ENCODE data around the gene TNC.

TNC gene

DNA sequence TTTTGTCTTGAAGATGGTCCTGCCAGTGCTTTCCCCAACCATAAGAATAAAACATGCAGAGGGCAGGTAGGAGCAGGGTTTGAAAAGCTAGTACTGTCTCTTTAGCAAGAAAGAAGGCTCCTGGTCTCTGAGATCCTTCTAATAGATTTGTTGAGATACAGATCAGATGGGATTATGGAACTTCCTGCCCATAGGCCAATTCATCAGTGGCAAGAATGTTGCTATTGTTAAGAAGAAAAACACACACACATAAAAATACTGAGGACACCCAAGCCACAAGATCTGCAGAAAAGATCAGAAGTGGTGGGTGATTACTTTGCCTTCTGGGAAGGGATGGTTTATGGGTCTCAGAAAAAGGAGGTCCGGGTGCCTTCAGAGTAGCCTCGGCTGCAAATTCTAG is 59.8 kb downstream of the TNC start:
- in situ Hi-C loops (cut with MboI; ENCODE audit: low sequenced_read_pairs), result no loop called here

- in situ Hi-C loops (cut with MboI; ENCODE audit: low sequenced_read_pairs), result no loop called here
These were observed 60.4 kb downstream of the TNC start for GRCh38 chr9:115057559-115057958.

- in situ Hi-C loops (cut with MboI; ENCODE audit: low sequenced_read_pairs), result no loop called here
These were observed 67.9 kb downstream of the TNC start for GRCh38 chr9:115050002-115050490.

DNA sequence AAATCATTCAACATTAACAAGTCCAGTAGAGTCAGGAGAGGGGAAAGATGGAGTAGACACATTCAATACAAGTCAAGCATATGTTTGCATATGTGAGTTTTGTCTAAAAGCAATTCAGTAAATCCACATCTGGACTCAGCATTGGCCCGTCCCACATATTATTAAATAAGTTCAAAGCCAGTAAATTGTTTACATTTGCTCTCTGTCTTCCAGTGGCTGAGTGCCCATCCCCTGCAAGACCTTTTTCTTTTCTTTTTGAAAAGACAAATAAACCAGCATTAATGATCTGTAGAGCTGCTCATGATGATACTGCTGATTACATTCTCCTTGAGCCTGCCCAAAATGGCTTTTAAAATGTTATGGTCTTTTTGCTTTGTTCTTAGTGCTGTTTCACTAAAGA is 71.1 kb downstream of the TNC start:
- in situ Hi-C loops (cut with MboI; ENCODE audit: low sequenced_read_pairs), result no loop called here

- in situ Hi-C loops (cut with MboI; ENCODE audit: low sequenced_read_pairs), result no loop called here
These were observed 71.8 kb downstream of the TNC start for GRCh38 chr9:115046199-115046598.

DNA sequence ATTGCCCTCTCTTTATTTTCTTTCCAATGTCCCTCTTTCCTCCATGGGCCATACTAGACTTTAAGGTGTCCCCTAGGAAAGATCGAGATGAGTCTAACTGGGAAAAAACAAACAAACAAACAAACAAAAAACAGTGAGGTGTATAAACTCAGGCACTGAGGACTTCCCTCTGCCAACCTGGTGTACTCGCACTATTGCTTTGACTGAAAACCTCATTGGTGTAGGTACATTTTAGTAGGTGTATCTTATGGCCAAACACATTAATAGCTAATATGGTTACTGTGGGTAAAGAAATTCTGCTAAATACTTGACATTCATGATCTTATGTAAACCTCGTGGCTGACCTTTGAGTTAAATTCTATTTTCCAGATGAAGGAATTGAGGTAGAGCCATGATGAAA is 74.3 kb downstream of the TNC start:
- in situ Hi-C loops (cut with MboI; ENCODE audit: low sequenced_read_pairs), result no loop called here

DNA sequence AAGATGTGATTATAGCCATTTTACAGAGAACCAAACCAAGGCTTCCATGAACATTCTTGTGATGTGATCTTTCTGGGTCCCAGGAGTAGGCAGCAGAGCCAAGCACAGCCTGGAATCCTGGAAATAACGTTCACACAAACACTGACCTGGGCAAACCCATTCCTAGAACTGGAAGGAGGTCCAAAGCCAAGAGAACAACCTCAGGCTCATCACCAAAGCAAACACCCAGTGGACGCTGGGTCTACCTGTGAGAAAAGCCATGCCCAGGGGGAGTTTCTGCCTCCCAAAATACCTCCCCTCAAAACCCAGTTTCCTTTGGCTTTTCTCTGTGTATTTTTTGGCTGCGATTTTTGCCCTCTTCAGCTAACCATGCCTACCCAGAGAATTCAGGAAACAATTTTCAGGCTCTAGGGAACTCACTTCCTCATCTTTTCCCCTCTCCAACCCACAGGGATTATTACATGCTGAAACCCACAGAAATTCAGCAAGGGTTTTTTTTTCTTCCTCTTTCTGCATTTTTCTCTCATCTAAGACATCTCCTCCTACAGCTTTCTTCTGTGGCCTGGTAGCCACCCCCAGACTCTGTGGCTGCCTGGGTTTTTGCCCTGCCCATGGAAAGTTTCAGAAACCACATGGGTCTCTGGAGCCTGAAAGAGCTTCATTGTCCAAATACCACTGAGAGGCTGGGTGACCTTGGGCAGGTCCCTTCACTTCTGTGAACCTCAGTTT is 75.0 kb downstream of the TNC start:
- in situ Hi-C loops (cut with MboI; ENCODE audit: low sequenced_read_pairs), result no loop called here

DNA sequence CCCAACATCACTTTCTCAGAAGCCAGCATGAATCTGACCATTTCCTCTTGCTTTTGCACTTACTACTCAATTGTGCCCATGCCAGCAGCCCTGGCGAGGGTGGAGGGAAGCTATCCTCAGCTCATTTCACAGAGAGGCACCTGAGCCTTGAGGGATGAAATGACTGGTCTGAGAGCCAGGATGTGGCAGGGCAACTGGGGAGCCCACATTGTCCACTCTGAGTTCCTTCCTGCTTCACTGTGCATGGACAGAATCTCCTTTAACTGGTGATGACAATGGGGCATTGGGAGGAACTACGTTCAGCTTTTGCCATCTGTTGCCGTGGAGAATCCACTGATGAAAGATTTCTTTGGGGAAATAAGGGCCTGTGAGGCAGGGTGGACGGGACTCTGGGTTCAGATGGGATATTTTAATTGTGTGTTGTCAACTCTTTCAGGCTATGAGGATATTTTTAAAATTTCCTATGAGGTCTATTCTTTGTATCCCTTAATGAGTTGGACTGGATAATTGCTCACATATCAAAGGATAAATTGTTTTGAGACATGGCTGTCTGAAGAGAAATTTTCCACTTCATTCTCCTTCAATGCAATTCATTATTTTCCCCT is 78.3 kb downstream of the TNC start:
- in situ Hi-C loops (cut with MboI; ENCODE audit: low sequenced_read_pairs), result no loop called here

GRCh38 chr9:115038178-115038577 is 79.8 kb downstream of the TNC start:
- in situ Hi-C loops (cut with MboI; ENCODE audit: low sequenced_read_pairs), result no loop called here

GRCh38 chr9:115036691-115037090 is 81.3 kb downstream of the TNC start:
- in situ Hi-C loops (cut with MboI; ENCODE audit: low sequenced_read_pairs), result no loop called here

DNA sequence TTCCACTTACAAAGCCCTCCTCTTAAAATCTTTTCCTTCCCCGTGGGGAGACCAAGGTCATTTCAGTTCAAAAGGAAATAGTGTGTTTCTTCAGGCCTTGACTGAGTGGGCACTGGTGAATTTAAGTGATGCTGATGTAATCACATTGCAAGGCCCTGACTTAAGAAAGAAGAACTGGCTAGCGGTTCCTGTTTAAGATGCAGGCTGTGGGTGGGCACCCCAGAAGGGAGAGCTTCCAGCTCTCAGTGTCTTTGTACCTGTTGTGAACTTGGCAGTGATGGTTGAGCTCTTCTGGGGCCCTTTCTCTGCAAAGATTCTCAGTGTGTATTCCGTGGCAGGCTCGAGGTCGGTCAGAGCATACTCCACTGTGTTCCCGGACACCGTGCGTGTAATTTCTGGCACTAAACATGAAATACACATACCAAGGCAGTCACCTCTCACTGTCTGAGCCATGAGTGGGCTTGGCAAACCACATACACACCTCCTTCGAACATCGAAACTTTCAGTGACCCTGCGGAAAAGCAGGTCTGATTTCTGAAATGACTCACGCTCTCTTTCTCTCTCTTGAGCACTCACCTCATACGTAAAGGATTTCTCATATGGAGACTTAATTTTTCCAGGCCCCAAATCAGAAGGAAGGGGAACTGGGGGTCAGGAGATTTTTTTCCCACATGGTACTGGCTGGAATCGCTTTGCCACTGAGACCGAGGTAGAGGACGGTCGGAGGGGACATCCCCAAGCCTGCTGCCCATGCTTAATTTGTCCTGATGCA is 81.9 kb downstream of the TNC start:
- in situ Hi-C loops (cut with MboI; ENCODE audit: low sequenced_read_pairs), result no loop called here

- in situ Hi-C loops (cut with MboI; ENCODE audit: low sequenced_read_pairs), result no loop called here
These were observed 83.2 kb downstream of the TNC start for GRCh38 chr9:115034801-115035200.

DNA sequence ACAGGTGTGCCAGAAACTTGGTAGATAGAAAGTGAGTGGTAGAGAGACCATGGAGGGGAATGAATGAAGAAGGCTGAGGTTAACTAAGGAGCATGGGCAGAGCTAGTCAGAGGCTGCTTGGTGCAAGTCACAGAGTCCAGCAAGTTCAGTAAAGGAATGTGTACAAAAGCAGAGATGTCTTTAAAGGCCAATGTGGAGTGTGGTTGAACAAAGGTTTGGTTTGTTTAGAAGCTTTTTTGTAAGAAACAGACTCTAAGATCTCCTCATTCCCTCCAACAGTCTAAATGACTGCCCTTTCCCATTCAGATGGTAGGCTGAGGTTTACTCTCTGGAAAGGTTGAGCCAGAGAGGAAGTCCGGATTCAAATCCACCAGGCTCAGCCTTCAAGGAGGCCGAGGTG is 84.2 kb downstream of the TNC start:
- in situ Hi-C loops (cut with MboI; ENCODE audit: low sequenced_read_pairs), result no loop called here

- in situ Hi-C loops (cut with MboI; ENCODE audit: low sequenced_read_pairs), result no loop called here
These were observed 85.7 kb downstream of the TNC start for GRCh38 chr9:115032296-115032695.

GRCh38 chr9:115030006-115030405 is 88.0 kb downstream of the TNC start:
- in situ Hi-C loops (cut with MboI; ENCODE audit: low sequenced_read_pairs), result no loop called here

DNA sequence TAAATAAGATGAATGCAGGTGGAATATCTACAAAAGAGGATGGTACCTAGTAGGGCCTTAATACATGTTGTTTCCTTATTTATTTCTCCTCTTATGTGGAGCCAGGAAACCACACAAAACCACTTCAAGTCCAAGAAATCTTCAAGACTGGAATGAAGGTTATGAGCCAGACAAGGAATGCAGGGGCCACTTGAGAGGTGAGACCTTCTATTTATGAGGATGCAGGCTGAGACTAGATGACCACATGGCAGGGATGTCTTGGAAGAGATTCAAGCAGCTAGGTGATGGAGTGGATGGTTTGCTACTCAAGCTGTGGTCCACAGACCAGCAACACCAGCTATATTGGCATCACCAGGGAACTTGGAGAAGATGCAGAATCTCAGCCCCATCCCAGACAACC is 92.2 kb downstream of the TNC start:
- in situ Hi-C loops (cut with MboI; ENCODE audit: low sequenced_read_pairs), result no loop called here

- in situ Hi-C loops (cut with MboI; ENCODE audit: low sequenced_read_pairs), result loop anchor here (25.0 kb wide), 1 partner anchor 338 kb away; the partner anchor contains the start of gene TEX48
These were observed 92.9 kb downstream of the TNC start for GRCh38 chr9:115024925-115025535.

- in situ Hi-C loops (cut with MboI; ENCODE audit: low sequenced_read_pairs), result loop anchor here (25.0 kb wide), 1 partner anchor 336 kb away; the partner anchor contains the start of gene TEX48
These were observed 95.1 kb downstream of the TNC start for GRCh38 chr9:115022760-115023434.

GRCh38 chr9:115018547-115019435 is 99.2 kb downstream of the TNC start:
- in situ Hi-C loops (cut with MboI; ENCODE audit: low sequenced_read_pairs), result loop anchor here (25.0 kb wide), 1 partner anchor 331 kb away; the partner anchor contains the start of gene TEX48

- in situ Hi-C loops (cut with MboI; ENCODE audit: low sequenced_read_pairs), result loop anchor here (25.0 kb wide), 1 partner anchor 329 kb away; the partner anchor contains the start of gene TEX48
These were observed 101.6 kb downstream of the TNC start for GRCh38 chr9:115016344-115016743.

All from hTERT RPE-1 (cell line).